ENCODE results near the gene UTF1. TPM values are rescaled to one million over a fixed set of nuclear protein-coding genes. Genes with fewer than 3 reads are reported as not detected.
"Not testable (repeated sequence)": the region's sequence is repeated elsewhere in the genome, so short reads cannot be mapped to it uniquely, and the experiment has no call there.

UTF1 gene
- total RNA-seq, 4 donors from 2014 or later: not detected

GRCh38 chr10:133216776-133217175 lies 13.2 kb upstream of the UTF1 start:
- 84% methylated on average over 23 to 26 of the region's 26 CpGs for WGBS, 2 donors
- Histone ChIP-seq H3K9me3 (no peaks in the 10 kb centered on the region), H3K27me3 (peaks cover 0 to 66% (median 6%) of the 10 kb centered on the region in 4 donors), H3K36me3 (no peaks in the 10 kb centered on the region), H3K27ac (no peak overlapping the region), H3K4me3 (no peak overlapping the region), H3K4me1 (no peaks in the 10 kb centered on the region)
- intact Hi-C loops (cut with DNase I): no loop called here
- no peak for DNase-seq
- TF ChIP-seq CTCF (IDR thresholded peaks at IDR 0.05): no peak
- TF ChIP-seq POLR2A (IDR thresholded peaks at IDR 0.05): no peak

- WGBS, 2 donors: 77 to 82% methylated on average over 15 to 18 of the region's 25 CpGs
- intact Hi-C loops (cut with DNase I): no loop called here
Observed at GRCh38 chr10:133217800-133218589, 12.0 kb upstream of the UTF1 start.

GRCh38 chr10:133218891-133219290 lies 11.1 kb upstream of the UTF1 start:
- no peak for DNase-seq
- peaks cover 0 to 53% (median 6%) of the 10 kb centered on the region in 4 donors for H3K27me3 ChIP-seq

More at GRCh38 chr10:133217800-133218589, 12.0 kb upstream of the UTF1 start:
- Histone ChIP-seq H3K27me3 (peaks cover 0 to 59% (median 6%) of the 10 kb centered on the region in 4 donors), H3K4me1 (no peaks in the 10 kb centered on the region), H3K4me3 (no peak overlapping the region), H3K9me3 (no peaks in the 10 kb centered on the region), H3K27ac (no peak overlapping the region), H3K36me3 (no peaks in the 10 kb centered on the region)
- no peak for DNase-seq
- TF ChIP-seq CTCF (IDR thresholded peaks at IDR 0.05): no peak
- TF ChIP-seq POLR2A (IDR thresholded peaks at IDR 0.05): no peak

GRCh38 chr10:133219782-133220181 lies 10.2 kb upstream of the UTF1 start:
- no peak overlapping the region for H3K4me3 ChIP-seq
- TF ChIP-seq CTCF (IDR thresholded peaks at IDR 0.05) (no peak), POLR2A (IDR thresholded peaks at IDR 0.05) (no peak)
- intact Hi-C loops (cut with DNase I): no loop called here
- peaks cover 0 to 56% (median 6%) of the 10 kb centered on the region in 4 donors for H3K27me3 ChIP-seq
- H3K9me3 ChIP-seq: no peaks in the 10 kb centered on the region
- H3K4me1 ChIP-seq: no peaks in the 10 kb centered on the region
- no peaks in the 10 kb centered on the region for H3K36me3 ChIP-seq
- no peak overlapping the region for H3K27ac ChIP-seq
- WGBS, 2 donors: no CpG with 5 or more reads among the region's 28 CpGs
- no peak for DNase-seq

More at GRCh38 chr10:133218891-133219290, 11.1 kb upstream of the UTF1 start:
- no peaks in the 10 kb centered on the region for H3K9me3 ChIP-seq
- no peaks in the 10 kb centered on the region for H3K36me3 ChIP-seq
- TF ChIP-seq POLR2A (IDR thresholded peaks at IDR 0.05): no peak
- no peak for TF ChIP-seq CTCF (IDR thresholded peaks at IDR 0.05)
- H3K4me1 ChIP-seq: no peaks in the 10 kb centered on the region
- intact Hi-C loops (cut with DNase I): no loop called here
- no peak overlapping the region for H3K27ac ChIP-seq
- H3K4me3 ChIP-seq: no peak overlapping the region
- WGBS, 2 donors: 53% methylated on average over 18 of the region's 20 CpGs; no CpG with 5 or more reads in 1 of the 2 donors

GRCh38 chr10:133221331-133221730 lies 8.7 kb upstream of the UTF1 start:
- Histone ChIP-seq H3K4me1 (no peaks in the 10 kb centered on the region), H3K36me3 (no peaks in the 10 kb centered on the region), H3K27me3 (peaks cover 0 to 62% (median 6%) of the 10 kb centered on the region in 4 donors), H3K27ac (no peak overlapping the region), H3K9me3 (no peaks in the 10 kb centered on the region), H3K4me3 (no peak overlapping the region)
- WGBS, 2 donors: 83 to 84% methylated on average over 7 to 9 of the region's 11 CpGs
- DNase-seq: no peak
- no peak for TF ChIP-seq POLR2A (IDR thresholded peaks at IDR 0.05)
- TF ChIP-seq CTCF (IDR thresholded peaks at IDR 0.05): no peak
- intact Hi-C loops (cut with DNase I): no loop called here

- H3K4me1 ChIP-seq; intact Hi-C loops (cut with DNase I); H3K9me3 ChIP-seq; H3K36me3 ChIP-seq; DNase-seq; H3K27ac ChIP-seq; H3K4me3 ChIP-seq: not testable (repeated sequence)
- WGBS, 2 donors: 90 to 93% methylated on average over 5 to 8 of the region's 22 CpGs
- peaks cover 0 to 67% (median 6%) of the 10 kb centered on the region in 4 donors for H3K27me3 ChIP-seq
Observed at GRCh38 chr10:133221756-133222155, 8.3 kb upstream of the UTF1 start.

All from esophagus squamous epithelium (tissue), 5 donors.